Upper lobe of left lung (tissue), 4 donors: ENCODE measurements around the gene NAGS.

ENCODE experiments used
- POLR2A ChIP-seq, 4 donors: fragments of 450-650 bp; IDR thresholded peaks; one replicate each; pipeline ENCODE4 v1.5.1; 2016 to 2017; ENCODE audit warnings: antibody characterized with exemption in 4 of 4, mild to moderate bottlenecking in 2 of 4
- POLR2AphosphoS5 ChIP-seq, 2 donors: sonication (generic); formaldehyde crosslinking; IDR thresholded peaks; one replicate each; pipeline ENCODE4 v1.5.1; 2017; ENCODE audit warnings: antibody characterized with exemption in 2 of 2
- TF ChIP-seq, protein P1 (sequence below), 6 experiments: fragments of 450-650 bp in 4 of 6; fragments of 200-600 bp in 2 of 6; sonication (generic) in 2 of 6; IDR thresholded peaks; one replicate each; pipeline ENCODE4 v1.5.1; 2016 to 2019; ENCODE audit warnings: antibody characterized with exemption in 6 of 6

DNA sequence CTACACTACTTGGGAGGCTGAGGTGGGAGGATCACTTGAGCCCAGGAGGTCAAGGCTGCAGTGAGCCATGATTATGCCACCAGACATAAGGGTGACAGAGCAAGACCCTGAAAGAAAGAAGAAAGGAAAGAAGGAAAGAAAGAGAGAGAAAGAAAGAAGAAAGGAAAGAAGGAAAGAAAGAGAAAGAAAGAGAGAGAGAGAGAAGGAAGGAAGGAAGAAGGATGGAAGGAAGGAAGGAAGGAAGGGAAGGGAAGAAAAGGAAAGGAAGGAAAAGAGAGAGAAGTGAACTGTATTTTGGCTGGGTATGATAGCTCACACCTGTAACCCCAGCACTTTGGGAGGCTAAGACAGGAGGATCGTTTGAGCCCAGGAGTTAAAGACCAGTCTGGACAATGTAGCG is 26.3 kb upstream of the NAGS start:
- TF ChIP-seq, protein P1, sequence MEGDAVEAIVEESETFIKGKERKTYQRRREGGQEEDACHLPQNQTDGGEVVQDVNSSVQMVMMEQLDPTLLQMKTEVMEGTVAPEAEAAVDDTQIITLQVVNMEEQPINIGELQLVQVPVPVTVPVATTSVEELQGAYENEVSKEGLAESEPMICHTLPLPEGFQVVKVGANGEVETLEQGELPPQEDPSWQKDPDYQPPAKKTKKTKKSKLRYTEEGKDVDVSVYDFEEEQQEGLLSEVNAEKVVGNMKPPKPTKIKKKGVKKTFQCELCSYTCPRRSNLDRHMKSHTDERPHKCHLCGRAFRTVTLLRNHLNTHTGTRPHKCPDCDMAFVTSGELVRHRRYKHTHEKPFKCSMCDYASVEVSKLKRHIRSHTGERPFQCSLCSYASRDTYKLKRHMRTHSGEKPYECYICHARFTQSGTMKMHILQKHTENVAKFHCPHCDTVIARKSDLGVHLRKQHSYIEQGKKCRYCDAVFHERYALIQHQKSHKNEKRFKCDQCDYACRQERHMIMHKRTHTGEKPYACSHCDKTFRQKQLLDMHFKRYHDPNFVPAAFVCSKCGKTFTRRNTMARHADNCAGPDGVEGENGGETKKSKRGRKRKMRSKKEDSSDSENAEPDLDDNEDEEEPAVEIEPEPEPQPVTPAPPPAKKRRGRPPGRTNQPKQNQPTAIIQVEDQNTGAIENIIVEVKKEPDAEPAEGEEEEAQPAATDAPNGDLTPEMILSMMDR (IDR thresholded peaks at IDR 0.05): no peak
- TF ChIP-seq POLR2A (IDR thresholded peaks at IDR 0.05) (no peak), POLR2AphosphoS5 (IDR thresholded peaks at IDR 0.05) (no peak)
